Stomach (tissue), 4 donors: ENCODE data around the gene FANCL.

Experiments used
- POLR2AphosphoS5 ChIP-seq, 3 donors: sonication (generic); formaldehyde crosslinking; IDR thresholded peaks; one replicate each; pipeline ENCODE4 v1.6.1; 2016; ENCODE audit warnings: antibody characterized with exemption in 3 of 3
- TF ChIP-seq, protein P1 (sequence below), 7 experiments: fragments of 450-650 bp in 4 of 7; fragments of 200-600 bp in 3 of 7; sonication (generic) in 3 of 7; IDR thresholded peaks; one replicate each; pipeline ENCODE4 v1.5.1; 2016 to 2019; ENCODE audit warnings: antibody characterized with exemption in 7 of 7, control low read depth in 2 of 7, mild to moderate bottlenecking in 1 of 7

DNA sequence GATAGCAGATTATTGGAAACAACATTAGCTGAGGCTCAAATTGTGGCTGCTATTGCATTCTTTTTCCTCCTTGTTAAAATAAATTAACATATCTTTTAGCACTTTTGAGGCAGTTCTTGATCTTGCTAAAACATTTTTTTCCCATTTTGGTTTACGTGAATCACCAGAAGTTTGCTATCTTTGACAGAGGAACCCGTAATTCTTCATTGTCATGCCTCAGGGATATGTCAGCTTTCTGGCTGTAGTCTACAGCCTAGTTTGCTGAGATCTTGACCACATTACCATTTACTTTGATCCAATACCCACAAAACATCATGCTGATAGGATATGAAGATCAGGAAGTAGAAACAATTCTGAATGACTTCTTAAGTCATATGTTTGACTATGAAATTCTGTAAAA lies 25.1 kb upstream of the FANCL start:
- TF ChIP-seq, protein P1, sequence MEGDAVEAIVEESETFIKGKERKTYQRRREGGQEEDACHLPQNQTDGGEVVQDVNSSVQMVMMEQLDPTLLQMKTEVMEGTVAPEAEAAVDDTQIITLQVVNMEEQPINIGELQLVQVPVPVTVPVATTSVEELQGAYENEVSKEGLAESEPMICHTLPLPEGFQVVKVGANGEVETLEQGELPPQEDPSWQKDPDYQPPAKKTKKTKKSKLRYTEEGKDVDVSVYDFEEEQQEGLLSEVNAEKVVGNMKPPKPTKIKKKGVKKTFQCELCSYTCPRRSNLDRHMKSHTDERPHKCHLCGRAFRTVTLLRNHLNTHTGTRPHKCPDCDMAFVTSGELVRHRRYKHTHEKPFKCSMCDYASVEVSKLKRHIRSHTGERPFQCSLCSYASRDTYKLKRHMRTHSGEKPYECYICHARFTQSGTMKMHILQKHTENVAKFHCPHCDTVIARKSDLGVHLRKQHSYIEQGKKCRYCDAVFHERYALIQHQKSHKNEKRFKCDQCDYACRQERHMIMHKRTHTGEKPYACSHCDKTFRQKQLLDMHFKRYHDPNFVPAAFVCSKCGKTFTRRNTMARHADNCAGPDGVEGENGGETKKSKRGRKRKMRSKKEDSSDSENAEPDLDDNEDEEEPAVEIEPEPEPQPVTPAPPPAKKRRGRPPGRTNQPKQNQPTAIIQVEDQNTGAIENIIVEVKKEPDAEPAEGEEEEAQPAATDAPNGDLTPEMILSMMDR (IDR thresholded peaks at IDR 0.05): no peak
- no peak for TF ChIP-seq POLR2AphosphoS5 (IDR thresholded peaks at IDR 0.05)
